Esophagus (tissue), 2 donors: ENCODE measurements around the gene NPHP1. TPM values are rescaled to one million over a fixed set of nuclear protein-coding genes. Genes with fewer than 3 reads are reported as not detected.
A peak's percentile ranks its signal among the peaks of the same experiment; 100 is the strongest.
"Not testable (repeated sequence)": the region's sequence is repeated elsewhere in the genome, so short reads cannot be mapped to it uniquely, and the experiment has no call there.

Experiments used
- H3K27ac ChIP-seq, 2 donors: one replicate each; pipeline ENCODE4 v1.5.1; 2013; ENCODE audit warnings: low read depth in 2 of 2, mild to moderate bottlenecking in 2 of 2, inconsistent platforms in 1 of 2, low read length in 1 of 2, moderate library complexity in 1 of 2
- H3K27me3 ChIP-seq, 2 donors: one replicate each; pipeline ENCODE4 v1.6.1; 2013; ENCODE audit warnings: low read length in 2 of 2, control low read depth in 1 of 2, mild to moderate bottlenecking in 1 of 2; ENCODE audit not compliant: insufficient read depth in 2 of 2, control insufficient read depth in 1 of 2
- H3K36me3 ChIP-seq, 2 donors: one replicate each; pipeline ENCODE4 v1.6.1; 2013; ENCODE audit warnings: low read length in 1 of 2; ENCODE audit not compliant: control insufficient read depth in 2 of 2, insufficient read depth in 2 of 2
- H3K4me1 ChIP-seq, 2 donors: one replicate each; pipeline ENCODE4 v1.6.1; 2013; ENCODE audit warnings: low read length in 1 of 2; ENCODE audit not compliant: control insufficient read depth in 2 of 2, insufficient read depth in 2 of 2
- H3K4me3 ChIP-seq, 2 donors: one replicate each; pipeline ENCODE4 v1.5.1; 2013; ENCODE audit warnings: low read length in 2 of 2, mild to moderate bottlenecking in 2 of 2, low read depth in 1 of 2, moderate library complexity in 1 of 2
- H3K9me3 ChIP-seq, 2 donors: one replicate each; pipeline ENCODE4 v1.6.1; 2013; ENCODE audit warnings: mild to moderate bottlenecking in 2 of 2, low read depth in 1 of 2, low read length in 1 of 2, moderate library complexity in 1 of 2; ENCODE audit not compliant: control insufficient read depth in 2 of 2, insufficient read depth in 1 of 2
- WGBS, 2 donors: extraction: QIAGEN DNeasy Blood & Tissue Kit; methylation state at CpG; one replicate each; pipeline ENCODE4 v1.1.7; 2013; 5-methylcytosine and 5-hydroxymethylcytosine counted together
- polyA plus RNA-seq, 2 donors: library from polyadenylated mRNA; stranded (reverse); fragments of 200-250 nt; gene quantifications; one replicate each; pipeline ENCODE4 v1.2.3, GENCODE V29; 2013
- donor health status: healthy with polysubstance abuse.
- donor health status: Bipolar disorder and iron deficiency.

The NPHP1 gene
- polyA plus RNA-seq, 2 donors: 1.5 to 2.3 TPM

GRCh38 chr2:110157153-110157793, 47.5 kb downstream of the NPHP1 start:
- H3K4me3 ChIP-seq: no peak overlapping the region
- WGBS, 2 donors: 31 to 32% methylated on average over 4 of the region's 4 CpGs
- no peaks in the 10 kb centered on the region for H3K36me3 ChIP-seq
- peaks cover 0 to 2% of the 10 kb centered on the region in 2 donors for H3K4me1 ChIP-seq
- H3K9me3 ChIP-seq: no peaks in the 10 kb centered on the region
- peak overlapping the region in 1 of 2 donors; percentile 22 for H3K27ac ChIP-seq
- H3K27me3 ChIP-seq: no peaks in the 10 kb centered on the region

- not testable (repeated sequence) for H3K4me3 ChIP-seq, H3K36me3 ChIP-seq, H3K27me3 ChIP-seq, H3K9me3 ChIP-seq, H3K27ac ChIP-seq, H3K4me1 ChIP-seq
- 97 to 99% methylated on average over 4 of the region's 4 CpGs for WGBS, 2 donors
Observed at GRCh38 chr2:110154828-110155227, 50.0 kb downstream of the NPHP1 start.

DNA sequence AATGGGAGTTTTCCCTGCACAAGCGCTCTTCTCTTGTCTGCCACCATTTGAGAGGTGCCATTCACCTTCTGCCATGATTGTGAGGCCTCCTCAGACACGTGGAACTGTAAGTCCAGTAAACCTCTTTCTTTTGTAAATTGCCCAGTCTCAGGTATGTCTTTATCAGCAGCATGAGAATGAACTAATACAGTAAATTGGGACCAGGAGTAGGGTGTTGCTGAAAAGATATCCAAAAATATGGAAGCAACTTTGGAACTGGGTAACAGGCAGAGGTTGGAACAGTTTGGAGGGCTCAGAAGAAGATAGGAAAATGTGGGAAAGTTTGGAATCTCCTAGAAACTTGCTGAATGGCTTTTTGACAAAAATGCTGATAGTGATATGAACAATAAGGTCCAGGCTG, 50.6 kb downstream of the NPHP1 start:
- peak overlapping the region in 1 of 2 donors; percentile 42 for H3K27ac ChIP-seq

DNA sequence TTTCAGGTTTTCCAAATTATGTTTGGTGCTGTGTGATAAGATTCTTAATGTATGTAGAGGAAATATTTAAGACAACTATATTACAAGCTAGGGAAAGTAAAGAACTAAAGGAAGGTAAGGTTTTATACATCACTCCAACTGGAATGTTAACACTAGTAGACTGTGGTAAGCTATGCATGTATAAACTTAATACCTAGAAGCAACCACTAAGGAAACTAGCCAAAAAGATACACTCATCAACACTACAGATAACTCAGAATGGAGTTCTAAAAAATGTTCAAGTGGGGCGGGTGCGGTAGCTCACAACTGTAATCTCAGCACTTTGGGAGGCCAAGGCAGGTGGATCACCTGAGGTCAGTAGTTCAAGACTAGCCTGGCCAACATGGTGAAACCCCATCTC, 51.4 kb downstream of the NPHP1 start:
- no peaks in the 10 kb centered on the region for H3K36me3 ChIP-seq
- H3K4me1 ChIP-seq: peaks cover 0 to 3% of the 10 kb centered on the region in 2 donors
- 69 to 86% methylated on average over 2 of the region's 2 CpGs for WGBS, 2 donors
- peak overlapping the region in 1 of 2 donors; percentile 4 for H3K27ac ChIP-seq
- no peak overlapping the region for H3K4me3 ChIP-seq
- no peaks in the 10 kb centered on the region for H3K9me3 ChIP-seq
- no peaks in the 10 kb centered on the region for H3K27me3 ChIP-seq

More for the DNA sequence above, 50.6 kb downstream of the NPHP1 start:
- not testable (repeated sequence) for H3K36me3 ChIP-seq, H3K27me3 ChIP-seq, H3K9me3 ChIP-seq, H3K4me1 ChIP-seq, H3K4me3 ChIP-seq
- 79 to 91% methylated on average over 2 of the region's 2 CpGs for WGBS, 2 donors

DNA sequence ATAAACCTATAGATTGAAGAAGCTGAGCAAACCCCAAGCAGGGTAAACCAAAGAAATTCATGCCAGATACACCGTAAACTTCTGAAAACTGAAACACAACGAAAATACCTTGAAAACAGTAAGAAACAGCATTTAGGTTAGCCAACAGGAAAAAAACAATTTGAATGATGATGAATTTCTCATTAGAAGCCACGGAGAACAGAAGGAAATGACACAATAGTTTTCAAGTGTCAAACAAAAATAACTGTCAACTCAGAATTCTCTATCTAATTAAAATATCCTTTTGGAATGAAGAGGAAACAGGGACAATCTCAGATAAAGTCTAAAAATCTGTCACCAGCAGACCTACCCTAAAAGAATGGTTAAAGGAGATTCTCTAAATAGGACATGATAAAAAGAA, 51.9 kb downstream of the NPHP1 start:
- WGBS, 2 donors: 65 to 66% methylated on average over 3 of the region's 3 CpGs
- Histone ChIP-seq H3K9me3 (peaks cover 0 to 2% of the 10 kb centered on the region in 2 donors), H3K4me1 (peaks cover 0 to 3% of the 10 kb centered on the region in 2 donors), H3K27ac (no peak overlapping the region), H3K27me3 (no peaks in the 10 kb centered on the region), H3K4me3 (no peak overlapping the region), H3K36me3 (no peaks in the 10 kb centered on the region)

DNA sequence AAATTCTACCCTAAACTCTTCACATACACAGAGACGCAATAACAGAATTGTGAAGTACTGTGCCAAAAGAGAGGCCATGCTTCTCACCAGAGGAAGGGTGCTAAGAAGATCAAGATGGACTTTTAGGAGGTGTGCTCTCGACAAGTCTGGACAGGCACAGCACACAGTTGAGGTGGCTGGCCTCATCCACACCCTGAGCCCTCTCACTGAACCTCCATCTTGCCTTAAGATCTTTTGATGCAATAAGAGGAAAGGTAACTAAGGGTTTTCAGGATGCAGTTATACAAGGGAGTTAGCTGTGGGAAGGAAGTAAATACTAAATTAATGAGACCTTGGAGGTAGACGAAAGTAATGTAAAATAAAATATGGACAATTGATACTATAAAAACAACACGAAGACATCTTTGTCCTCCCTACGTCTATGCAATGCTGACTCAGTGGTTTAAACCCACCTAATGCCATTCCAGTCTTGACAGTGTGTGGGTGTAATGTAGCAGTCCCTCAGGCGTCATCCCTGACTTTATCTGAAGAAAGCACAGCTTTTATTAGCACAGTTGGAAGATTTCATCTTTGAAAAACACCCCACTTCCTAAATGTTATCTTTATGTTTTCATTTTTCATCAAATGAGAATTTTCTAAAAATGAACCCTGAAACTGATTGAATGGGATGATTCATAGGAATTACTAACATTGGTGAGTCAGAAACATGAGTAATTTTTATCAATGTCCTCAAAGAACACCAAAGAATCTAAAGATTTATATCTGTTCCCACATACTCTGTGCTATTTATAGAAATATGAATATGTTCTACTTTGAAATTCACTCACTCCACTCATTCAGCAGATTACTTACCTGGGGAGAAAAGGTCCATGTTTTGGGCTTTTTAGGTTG, 55.2 kb downstream of the NPHP1 start:
- H3K27ac ChIP-seq: peak overlapping the region in 1 of 2 donors; percentile 83
- H3K36me3 ChIP-seq: no peaks in the 10 kb centered on the region
- no peaks in the 10 kb centered on the region for H3K27me3 ChIP-seq
- 49 to 59% methylated on average over 6 of the region's 6 CpGs for WGBS, 2 donors
- H3K4me1 ChIP-seq: peaks cover 0 to 2% of the 10 kb centered on the region in 2 donors
- H3K9me3 ChIP-seq: peaks cover 0 to 2% of the 10 kb centered on the region in 2 donors
- no peak overlapping the region for H3K4me3 ChIP-seq

GRCh38 chr2:110146945-110147332, 57.9 kb downstream of the NPHP1 start:
- Histone ChIP-seq H3K4me1 (peaks cover 0 to 2% of the 10 kb centered on the region in 2 donors), H3K9me3 (peaks cover 0 to 2% of the 10 kb centered on the region in 2 donors), H3K27ac (no peak overlapping the region), H3K36me3 (no peaks in the 10 kb centered on the region), H3K4me3 (no peak overlapping the region), H3K27me3 (no peaks in the 10 kb centered on the region)
- 83 to 92% methylated on average over 2 of the region's 2 CpGs for WGBS, 2 donors

- peaks cover 0 to 2% of the 10 kb centered on the region in 2 donors for H3K9me3 ChIP-seq
- H3K27ac ChIP-seq: no peak overlapping the region
- no peaks in the 10 kb centered on the region for H3K27me3 ChIP-seq
- H3K36me3 ChIP-seq: no peaks in the 10 kb centered on the region
- 73 to 82% methylated on average over 2 of the region's 2 CpGs for WGBS, 2 donors
- H3K4me3 ChIP-seq: no peak overlapping the region
- peaks cover 0 to 2% of the 10 kb centered on the region in 2 donors for H3K4me1 ChIP-seq
Observed at GRCh38 chr2:110146183-110146944, 58.4 kb downstream of the NPHP1 start.

DNA sequence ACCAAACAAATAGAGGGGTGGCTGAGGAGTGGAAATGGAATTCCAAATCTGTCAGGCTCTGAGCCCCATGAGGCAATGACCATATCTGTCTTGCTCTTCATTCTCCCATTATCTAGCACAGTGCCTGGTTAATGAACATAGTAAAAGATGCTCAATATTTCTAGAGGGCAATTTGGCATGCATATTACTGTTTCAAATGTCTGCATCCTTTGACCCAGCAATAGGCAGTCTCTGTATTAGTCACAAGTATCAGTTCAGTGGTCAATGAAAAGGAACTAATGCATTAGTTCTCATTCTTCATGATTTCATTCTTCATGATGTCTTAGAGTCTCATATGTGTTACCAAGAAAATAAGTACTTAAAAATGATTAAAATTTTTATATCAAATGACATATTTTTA, 60.8 kb downstream of the NPHP1 start:
- Histone ChIP-seq H3K27me3 (no peaks in the 10 kb centered on the region), H3K4me3 (no peak overlapping the region), H3K36me3 (no peaks in the 10 kb centered on the region), H3K27ac (no peak overlapping the region), H3K9me3 (peaks cover 0 to 2% of the 10 kb centered on the region in 2 donors), H3K4me1 (no peaks in the 10 kb centered on the region)
